ENCODE results near the gene GAP43.

DNA sequence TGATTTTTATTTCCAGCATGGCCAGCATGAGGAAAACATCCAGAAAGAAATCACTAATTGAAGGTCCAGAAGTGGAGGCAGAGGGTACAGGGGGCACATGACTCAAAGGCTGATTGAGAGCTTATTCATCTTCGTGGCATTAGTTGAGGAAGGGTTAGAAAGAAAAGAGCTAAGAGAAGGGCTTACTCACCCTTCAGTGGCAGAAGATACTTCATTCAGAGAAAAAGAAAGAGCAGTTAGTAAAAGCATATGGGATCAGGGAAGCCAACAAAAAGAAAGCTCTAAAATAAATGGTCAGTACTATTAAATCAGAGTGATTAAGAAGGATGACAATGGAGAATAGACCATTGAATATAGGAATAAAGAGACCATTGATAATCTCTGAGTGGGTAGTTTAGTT lies 25.2 kb downstream of the GAP43 start:
- no peak for TF ChIP-seq ZNF878 (CRISPR knock-in tag; IDR thresholded peaks at IDR 0.05)
- no peak for TF ChIP-seq PAX8 (CRISPR knock-in tag; IDR thresholded peaks at IDR 0.05; ENCODE audit: borderline replicate concordance)
- TF ChIP-seq, protein P1, sequence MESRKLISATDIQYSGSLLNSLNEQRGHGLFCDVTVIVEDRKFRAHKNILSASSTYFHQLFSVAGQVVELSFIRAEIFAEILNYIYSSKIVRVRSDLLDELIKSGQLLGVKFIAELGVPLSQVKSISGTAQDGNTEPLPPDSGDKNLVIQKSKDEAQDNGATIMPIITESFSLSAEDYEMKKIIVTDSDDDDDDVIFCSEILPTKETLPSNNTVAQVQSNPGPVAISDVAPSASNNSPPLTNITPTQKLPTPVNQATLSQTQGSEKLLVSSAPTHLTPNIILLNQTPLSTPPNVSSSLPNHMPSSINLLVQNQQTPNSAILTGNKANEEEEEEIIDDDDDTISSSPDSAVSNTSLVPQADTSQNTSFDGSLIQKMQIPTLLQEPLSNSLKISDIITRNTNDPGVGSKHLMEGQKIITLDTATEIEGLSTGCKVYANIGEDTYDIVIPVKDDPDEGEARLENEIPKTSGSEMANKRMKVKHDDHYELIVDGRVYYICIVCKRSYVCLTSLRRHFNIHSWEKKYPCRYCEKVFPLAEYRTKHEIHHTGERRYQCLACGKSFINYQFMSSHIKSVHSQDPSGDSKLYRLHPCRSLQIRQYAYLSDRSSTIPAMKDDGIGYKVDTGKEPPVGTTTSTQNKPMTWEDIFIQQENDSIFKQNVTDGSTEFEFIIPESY (CRISPR knock-in tag; IDR thresholded peaks at IDR 0.05) = no peak
- TF ChIP-seq, protein P2, sequence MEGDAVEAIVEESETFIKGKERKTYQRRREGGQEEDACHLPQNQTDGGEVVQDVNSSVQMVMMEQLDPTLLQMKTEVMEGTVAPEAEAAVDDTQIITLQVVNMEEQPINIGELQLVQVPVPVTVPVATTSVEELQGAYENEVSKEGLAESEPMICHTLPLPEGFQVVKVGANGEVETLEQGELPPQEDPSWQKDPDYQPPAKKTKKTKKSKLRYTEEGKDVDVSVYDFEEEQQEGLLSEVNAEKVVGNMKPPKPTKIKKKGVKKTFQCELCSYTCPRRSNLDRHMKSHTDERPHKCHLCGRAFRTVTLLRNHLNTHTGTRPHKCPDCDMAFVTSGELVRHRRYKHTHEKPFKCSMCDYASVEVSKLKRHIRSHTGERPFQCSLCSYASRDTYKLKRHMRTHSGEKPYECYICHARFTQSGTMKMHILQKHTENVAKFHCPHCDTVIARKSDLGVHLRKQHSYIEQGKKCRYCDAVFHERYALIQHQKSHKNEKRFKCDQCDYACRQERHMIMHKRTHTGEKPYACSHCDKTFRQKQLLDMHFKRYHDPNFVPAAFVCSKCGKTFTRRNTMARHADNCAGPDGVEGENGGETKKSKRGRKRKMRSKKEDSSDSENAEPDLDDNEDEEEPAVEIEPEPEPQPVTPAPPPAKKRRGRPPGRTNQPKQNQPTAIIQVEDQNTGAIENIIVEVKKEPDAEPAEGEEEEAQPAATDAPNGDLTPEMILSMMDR (CRISPR knock-in tag; IDR thresholded peaks at IDR 0.05) = no peak
- no peak for TF ChIP-seq FOXA1 (IDR thresholded peaks at IDR 0.05)
- TF ChIP-seq FOXA1 (CRISPR knock-in tag; IDR thresholded peaks at IDR 0.05) = no peak
- TF ChIP-seq, protein P3, sequence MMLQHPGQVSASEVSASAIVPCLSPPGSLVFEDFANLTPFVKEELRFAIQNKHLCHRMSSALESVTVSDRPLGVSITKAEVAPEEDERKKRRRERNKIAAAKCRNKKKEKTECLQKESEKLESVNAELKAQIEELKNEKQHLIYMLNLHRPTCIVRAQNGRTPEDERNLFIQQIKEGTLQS (CRISPR knock-in tag; IDR thresholded peaks at IDR 0.05) = no peak
- no peak for TF ChIP-seq GPN1 (CRISPR knock-in tag; IDR thresholded peaks at IDR 0.05; ENCODE audit: borderline replicate concordance)
- no peak for TF ChIP-seq NFE2L2 (IDR thresholded peaks at IDR 0.05; ENCODE audit: low read length)
- TF ChIP-seq TAF1 (CRISPR knock-in tag; IDR thresholded peaks at IDR 0.05) = no peak
- no peak for TF ChIP-seq SMARCC2 (IDR thresholded peaks at IDR 0.05)
- TF ChIP-seq, protein P4, sequence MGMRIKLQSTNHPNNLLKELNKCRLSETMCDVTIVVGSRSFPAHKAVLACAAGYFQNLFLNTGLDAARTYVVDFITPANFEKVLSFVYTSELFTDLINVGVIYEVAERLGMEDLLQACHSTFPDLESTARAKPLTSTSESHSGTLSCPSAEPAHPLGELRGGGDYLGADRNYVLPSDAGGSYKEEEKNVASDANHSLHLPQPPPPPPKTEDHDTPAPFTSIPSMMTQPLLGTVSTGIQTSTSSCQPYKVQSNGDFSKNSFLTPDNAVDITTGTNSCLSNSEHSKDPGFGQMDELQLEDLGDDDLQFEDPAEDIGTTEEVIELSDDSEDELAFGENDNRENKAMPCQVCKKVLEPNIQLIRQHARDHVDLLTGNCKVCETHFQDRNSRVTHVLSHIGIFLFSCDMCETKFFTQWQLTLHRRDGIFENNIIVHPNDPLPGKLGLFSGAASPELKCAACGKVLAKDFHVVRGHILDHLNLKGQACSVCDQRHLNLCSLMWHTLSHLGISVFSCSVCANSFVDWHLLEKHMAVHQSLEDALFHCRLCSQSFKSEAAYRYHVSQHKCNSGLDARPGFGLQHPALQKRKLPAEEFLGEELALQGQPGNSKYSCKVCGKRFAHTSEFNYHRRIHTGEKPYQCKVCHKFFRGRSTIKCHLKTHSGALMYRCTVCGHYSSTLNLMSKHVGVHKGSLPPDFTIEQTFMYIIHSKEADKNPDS (CRISPR knock-in tag; IDR thresholded peaks at IDR 0.05) = no peak
- no peak for TF ChIP-seq U2AF1 (optimal IDR thresholded peaks at IDR 0.05; ENCODE audit: low read depth, low read length)
- TF ChIP-seq NR1H2 (CRISPR knock-in tag; IDR thresholded peaks at IDR 0.05; ENCODE audit: borderline replicate concordance, low read depth) = no peak
- TF ChIP-seq ADNP (CRISPR knock-in tag; IDR thresholded peaks at IDR 0.05) = no peak
